ENCODE data around the gene MSRB1. TPM values are rescaled to one million over a fixed set of nuclear protein-coding genes. Genes with fewer than 3 reads are reported as not detected.

The MSRB1 gene
- total RNA-seq, 1 donor from 2014 or later: 32.7 TPM

DNA sequence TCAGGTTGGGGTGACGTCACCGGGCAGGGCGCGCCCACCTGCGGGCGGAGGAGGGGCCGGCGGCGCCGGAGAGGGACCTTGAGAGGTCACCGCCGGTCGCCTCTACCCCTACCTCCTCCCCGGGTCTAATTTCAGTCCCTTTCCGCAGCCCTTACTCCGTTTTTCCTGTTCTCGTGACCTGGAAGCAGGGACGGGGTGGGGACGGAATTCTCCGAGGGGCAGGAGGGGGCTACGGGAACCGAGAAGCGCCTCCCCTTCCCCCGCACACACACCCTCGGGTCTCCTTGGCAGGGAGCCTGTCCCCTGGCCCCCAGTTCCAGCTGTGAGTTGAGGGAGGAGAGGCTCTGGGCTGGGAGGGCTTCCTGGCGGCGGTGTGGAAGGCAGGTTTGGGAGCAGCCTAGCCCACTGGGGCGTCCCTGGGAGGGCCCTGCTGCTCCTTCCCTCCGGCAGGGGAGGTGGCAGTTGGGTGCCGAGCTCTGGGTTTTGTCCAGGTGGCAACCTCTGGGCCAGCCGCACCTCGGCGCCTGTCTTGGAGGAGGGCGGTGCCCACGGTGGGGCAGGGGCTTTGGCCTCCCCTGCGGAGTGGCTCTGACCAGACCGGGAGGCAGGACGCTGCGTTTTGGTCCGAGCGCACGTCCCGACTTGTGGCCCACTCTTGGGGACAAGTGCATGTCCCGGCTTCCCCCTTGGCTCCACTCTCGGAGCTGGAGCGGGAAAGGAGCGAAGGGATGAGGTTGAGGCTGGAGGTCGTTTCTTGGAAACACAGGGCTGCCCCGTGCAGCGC is 47.5 kb upstream of the MSRB1 start:
- Histone ChIP-seq H3K4me1 (peaks cover 36% of the 10 kb centered on the region), H3K9me3 (replicated peaks) (peaks cover 4% of the 10 kb centered on the region), H3K27me3 (ENCODE audit: low read depth) (peaks cover 47% of the 10 kb centered on the region), H3K4me3 (peak overlapping the region; percentile 66), H3K36me3 (peaks cover 18% of the 10 kb centered on the region), H3K27ac (replicated peaks) (no peak overlapping the region)
- intact Hi-C loops (cut with micrococcal nuclease): no loop called here
- no peak for DNase-seq
- TF ChIP-seq, protein P1, sequence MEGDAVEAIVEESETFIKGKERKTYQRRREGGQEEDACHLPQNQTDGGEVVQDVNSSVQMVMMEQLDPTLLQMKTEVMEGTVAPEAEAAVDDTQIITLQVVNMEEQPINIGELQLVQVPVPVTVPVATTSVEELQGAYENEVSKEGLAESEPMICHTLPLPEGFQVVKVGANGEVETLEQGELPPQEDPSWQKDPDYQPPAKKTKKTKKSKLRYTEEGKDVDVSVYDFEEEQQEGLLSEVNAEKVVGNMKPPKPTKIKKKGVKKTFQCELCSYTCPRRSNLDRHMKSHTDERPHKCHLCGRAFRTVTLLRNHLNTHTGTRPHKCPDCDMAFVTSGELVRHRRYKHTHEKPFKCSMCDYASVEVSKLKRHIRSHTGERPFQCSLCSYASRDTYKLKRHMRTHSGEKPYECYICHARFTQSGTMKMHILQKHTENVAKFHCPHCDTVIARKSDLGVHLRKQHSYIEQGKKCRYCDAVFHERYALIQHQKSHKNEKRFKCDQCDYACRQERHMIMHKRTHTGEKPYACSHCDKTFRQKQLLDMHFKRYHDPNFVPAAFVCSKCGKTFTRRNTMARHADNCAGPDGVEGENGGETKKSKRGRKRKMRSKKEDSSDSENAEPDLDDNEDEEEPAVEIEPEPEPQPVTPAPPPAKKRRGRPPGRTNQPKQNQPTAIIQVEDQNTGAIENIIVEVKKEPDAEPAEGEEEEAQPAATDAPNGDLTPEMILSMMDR (IDR thresholded peaks at IDR 0.05; ENCODE audit: borderline replicate concordance): no peak

DNA sequence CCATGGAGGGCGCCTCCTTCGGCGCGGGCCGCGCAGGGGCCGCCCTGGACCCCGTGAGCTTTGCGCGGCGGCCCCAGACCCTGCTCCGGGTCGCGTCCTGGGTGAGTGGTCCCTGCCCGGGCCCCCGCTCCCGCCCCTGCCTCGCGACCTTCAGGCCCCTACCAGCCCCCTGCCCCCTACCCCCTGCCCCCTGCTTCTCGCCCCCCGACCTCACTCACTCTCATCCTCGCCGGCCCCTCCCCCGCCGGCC is 47.0 kb upstream of the MSRB1 start:
- Histone ChIP-seq H3K9me3 (replicated peaks) (peaks cover 4% of the 10 kb centered on the region), H3K36me3 (peaks cover 21% of the 10 kb centered on the region), H3K27ac (replicated peaks) (no peak overlapping the region), H3K4me3 (peak overlapping the region; percentile 66), H3K27me3 (ENCODE audit: low read depth) (peaks cover 47% of the 10 kb centered on the region), H3K4me1 (peaks cover 41% of the 10 kb centered on the region)
- intact Hi-C loops (cut with micrococcal nuclease): no loop called here
- no peak for DNase-seq
- TF ChIP-seq, protein P1 (IDR thresholded peaks at IDR 0.05; ENCODE audit: borderline replicate concordance): no peak

DNA sequence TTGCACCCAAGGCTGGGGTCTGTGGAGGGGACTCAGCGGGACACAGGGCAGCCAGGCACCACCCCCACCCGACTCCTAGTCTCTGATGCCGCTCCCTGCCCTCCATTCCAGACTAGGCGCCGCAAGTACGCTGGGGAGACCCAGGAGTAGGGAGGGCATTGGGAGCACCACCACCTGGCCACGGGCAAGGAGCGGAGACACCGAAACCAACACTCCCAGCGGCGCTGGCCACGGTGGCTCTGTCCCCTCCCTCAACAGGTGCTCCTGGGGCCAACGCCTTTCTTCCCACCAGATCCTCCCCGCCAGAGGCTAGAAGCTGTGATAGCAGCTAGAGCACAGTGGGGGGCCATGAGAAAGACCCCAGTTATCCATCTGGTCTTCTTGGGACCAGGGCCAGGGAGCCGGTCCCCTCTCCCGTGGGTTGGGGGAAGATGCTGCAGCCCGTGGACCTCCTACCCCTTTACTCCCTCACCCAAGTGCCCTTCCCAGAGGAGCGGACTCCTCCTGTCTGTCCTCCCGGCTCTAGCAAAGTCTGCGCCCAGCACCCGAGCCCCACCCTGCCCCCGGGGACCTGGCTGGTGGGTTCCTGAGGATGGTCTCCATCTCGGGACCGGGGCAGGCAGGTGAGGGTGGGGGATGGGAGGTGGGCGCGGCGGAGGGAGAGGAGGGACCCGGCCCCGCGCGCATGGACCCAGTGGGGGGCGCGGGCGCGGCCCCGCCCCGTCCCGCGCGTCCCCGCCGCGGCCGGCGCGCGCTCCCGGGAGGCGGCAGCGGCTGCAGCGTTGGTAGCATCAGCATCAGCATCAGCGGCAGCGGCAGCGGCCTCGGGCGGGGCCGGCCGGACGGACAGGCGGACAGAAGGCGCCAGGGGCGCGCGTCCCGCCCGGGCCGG is 46.5 kb upstream of the MSRB1 start, which contains the start of gene SYNGR3:
Gene SYNGR3, plus strand, starts transcription at position 762 of the 892 bp plus-strand sequence. CDS start 133 bp downstream, outside the sequence.
- TF ChIP-seq, protein P1 (IDR thresholded peaks at IDR 0.05; ENCODE audit: borderline replicate concordance): no peak
- Histone ChIP-seq H3K9me3 (replicated peaks) (peaks cover 4% of the 10 kb centered on the region), H3K36me3 (peaks cover 21% of the 10 kb centered on the region), H3K27ac (replicated peaks) (no peak within 1 kb of the TSS), H3K4me3 (peak within 1 kb of the TSS; percentile 66), H3K4me1 (peaks cover 46% of the 10 kb centered on the region), H3K27me3 (ENCODE audit: low read depth) (peaks cover 47% of the 10 kb centered on the region)
- intact Hi-C loops (cut with micrococcal nuclease): no loop called here
- no peak for DNase-seq

DNA sequence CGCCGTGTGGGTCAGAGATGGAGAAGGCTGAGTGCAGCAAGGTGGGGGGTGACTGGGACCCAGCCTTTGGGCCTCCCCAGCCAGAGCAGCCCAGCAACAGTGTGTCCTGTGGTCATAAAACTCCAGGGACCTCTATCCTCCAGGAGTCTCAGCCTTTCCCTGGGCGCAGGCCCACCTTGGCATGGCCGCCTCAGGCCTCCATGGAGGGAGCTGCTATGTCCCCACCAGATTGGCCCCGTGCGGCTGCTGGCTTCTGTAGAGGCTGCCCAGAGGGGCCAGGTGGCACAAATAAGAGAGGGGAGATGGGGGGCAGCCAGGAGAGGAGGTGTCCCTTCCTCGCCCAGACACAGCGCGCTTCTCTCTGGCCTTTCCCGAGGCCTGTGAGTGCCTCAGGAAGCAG is 44.2 kb upstream of the MSRB1 start:
- H3K27ac ChIP-seq (replicated peaks): no peak overlapping the region
- H3K4me1 ChIP-seq: peaks cover 55% of the 10 kb centered on the region
- no peaks in the 10 kb centered on the region for H3K9me3 ChIP-seq (replicated peaks)
- TF ChIP-seq, protein P1 (IDR thresholded peaks at IDR 0.05; ENCODE audit: borderline replicate concordance): no peak
- DNase-seq: no peak
- H3K36me3 ChIP-seq: peaks cover 21% of the 10 kb centered on the region
- no peak overlapping the region for H3K4me3 ChIP-seq
- H3K27me3 ChIP-seq (ENCODE audit: low read depth): peaks cover 55% of the 10 kb centered on the region
- intact Hi-C loops (cut with micrococcal nuclease): no loop called here

DNA sequence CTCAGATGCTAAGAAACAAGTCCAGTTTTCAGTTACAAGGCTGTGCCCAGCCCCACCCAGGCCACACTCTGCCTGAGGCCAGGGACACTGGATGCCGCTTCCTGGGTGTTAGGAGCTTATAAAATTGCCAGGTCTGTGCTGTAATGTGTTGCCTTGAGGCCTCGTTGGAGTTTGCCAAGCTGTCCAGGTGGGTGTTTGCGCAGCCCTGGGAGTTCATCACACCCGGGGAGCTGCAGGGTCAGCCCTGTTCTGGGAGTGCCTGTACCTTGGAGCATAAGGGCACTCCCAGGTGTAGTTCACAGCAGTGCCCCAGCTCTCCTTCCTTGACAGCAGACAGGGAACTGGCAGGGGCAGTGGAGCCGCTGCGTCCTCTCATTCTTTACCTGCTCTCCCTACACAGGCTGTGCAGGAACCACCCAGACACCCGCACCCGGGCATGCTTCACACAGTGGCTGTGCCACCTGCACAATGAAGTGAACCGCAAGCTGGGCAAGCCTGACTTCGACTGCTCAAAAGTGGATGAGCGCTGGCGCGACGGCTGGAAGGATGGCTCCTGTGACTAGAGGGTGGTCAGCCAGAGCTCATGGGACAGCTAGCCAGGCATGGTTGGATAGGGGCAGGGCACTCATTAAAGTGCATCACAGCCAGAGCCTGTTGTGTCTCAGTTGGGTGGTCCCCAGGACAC is 42.6 kb upstream of the MSRB1 start:
- Histone ChIP-seq H3K9me3 (replicated peaks) (no peaks in the 10 kb centered on the region), H3K27ac (replicated peaks) (no peak overlapping the region), H3K36me3 (peaks cover 21% of the 10 kb centered on the region), H3K4me1 (peaks cover 43% of the 10 kb centered on the region), H3K27me3 (ENCODE audit: low read depth) (peaks cover 58% of the 10 kb centered on the region), H3K4me3 (peak overlapping the region; percentile 88)
- intact Hi-C loops (cut with micrococcal nuclease): no loop called here
- DNase-seq: no peak
- TF ChIP-seq, protein P1 (IDR thresholded peaks at IDR 0.05; ENCODE audit: borderline replicate concordance): no peak

Measured in left ventricle myocardium inferior (tissue), 1 donor.